ENCODE measurements around the gene FRS2. TPM values are rescaled to one million over a fixed set of nuclear protein-coding genes. Genes with fewer than 3 reads are reported as not detected.

FRS2 gene
- total and polyA plus RNA-seq, 9 of the 15 experiments (the other 6 are each of a cell fraction or from before 2014, with no cell fraction given), result 1.0 to 9.1 (median 6.0) TPM

DNA sequence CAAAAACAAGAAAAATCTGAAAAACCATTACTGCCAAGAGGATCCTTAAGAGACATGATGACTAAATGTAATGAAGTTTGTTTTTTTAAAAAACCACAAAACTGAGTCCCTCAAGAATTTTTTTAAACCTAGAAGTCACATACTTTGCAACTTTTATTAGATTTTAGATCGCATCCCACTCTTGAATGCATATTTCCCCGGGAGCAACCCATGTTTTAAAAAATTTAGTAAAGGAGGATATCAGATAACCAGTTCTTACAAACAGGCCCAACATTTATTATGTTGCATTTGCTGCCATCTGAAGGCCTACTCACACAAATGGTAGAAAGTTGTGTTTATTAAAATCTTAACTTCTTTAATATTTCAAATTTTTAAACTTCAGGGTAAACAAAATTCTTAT is 70.8 kb downstream of the FRS2 start:
- H3K36me3 ChIP-seq (ENCODE audit: control insufficient read depth, insufficient read depth, low read length), result no peaks in the 10 kb centered on the region
- H3K27me3 ChIP-seq (ENCODE audit: control insufficient read depth in 2 of 2, insufficient read depth in 2 of 2, low read length in 2 of 2), result no peaks in the 10 kb centered on the region
- no peaks in the 10 kb centered on the region for H3K9me1 ChIP-seq (ENCODE audit: control insufficient read depth, insufficient read depth, low read length)
- ChIA-PET POLR2A (no interaction called here), CTCF (ENCODE audit: low intra/inter-chr PET ratio) (interaction anchor here (0.6 kb wide), 1 partner anchor 23 kb away, joined by 3 read pairs; no protein-coding TSS in a partner anchor)
- H4K20me1 ChIP-seq (replicated peaks; ENCODE audit: control insufficient read depth, insufficient read depth, low read length), result no peaks in the 10 kb centered on the region
- intact Hi-C loops (cut with micrococcal nuclease), result no loop called here
- H3K4me2 ChIP-seq (ENCODE audit: insufficient read depth, low read length), result no peak overlapping the region
- TF ChIP-seq, protein P1, sequence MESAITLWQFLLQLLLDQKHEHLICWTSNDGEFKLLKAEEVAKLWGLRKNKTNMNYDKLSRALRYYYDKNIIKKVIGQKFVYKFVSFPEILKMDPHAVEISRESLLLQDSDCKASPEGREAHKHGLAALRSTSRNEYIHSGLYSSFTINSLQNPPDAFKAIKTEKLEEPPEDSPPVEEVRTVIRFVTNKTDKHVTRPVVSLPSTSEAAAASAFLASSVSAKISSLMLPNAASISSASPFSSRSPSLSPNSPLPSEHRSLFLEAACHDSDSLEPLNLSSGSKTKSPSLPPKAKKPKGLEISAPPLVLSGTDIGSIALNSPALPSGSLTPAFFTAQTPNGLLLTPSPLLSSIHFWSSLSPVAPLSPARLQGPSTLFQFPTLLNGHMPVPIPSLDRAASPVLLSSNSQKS (CRISPR knock-in tag; IDR thresholded peaks at IDR 0.05), result no peak
- TF ChIP-seq MTA1 (IDR thresholded peaks at IDR 0.05; ENCODE audit: borderline replicate concordance), result no peak
- TF ChIP-seq EGR1 (conservative IDR thresholded peaks at IDR 0.05), result no peak
- TF ChIP-seq CTBP1 (IDR thresholded peaks at IDR 0.05; ENCODE audit: borderline replicate concordance), result no peak
- no peak for TF ChIP-seq ZBTB12 (CRISPR knock-in tag; IDR thresholded peaks at IDR 0.05)
- TF ChIP-seq NR2F6 (CRISPR knock-in tag; IDR thresholded peaks at IDR 0.05), result no peak
- no peak for TF ChIP-seq ESRRB (CRISPR knock-in tag; IDR thresholded peaks at IDR 0.05; ENCODE audit: borderline replicate concordance)
- TF ChIP-seq NEUROD1 (IDR thresholded peaks at IDR 0.05; ENCODE audit: borderline replicate concordance, low read depth, low read length, partially characterized antibody), result no peak
- TF ChIP-seq, protein P2, sequence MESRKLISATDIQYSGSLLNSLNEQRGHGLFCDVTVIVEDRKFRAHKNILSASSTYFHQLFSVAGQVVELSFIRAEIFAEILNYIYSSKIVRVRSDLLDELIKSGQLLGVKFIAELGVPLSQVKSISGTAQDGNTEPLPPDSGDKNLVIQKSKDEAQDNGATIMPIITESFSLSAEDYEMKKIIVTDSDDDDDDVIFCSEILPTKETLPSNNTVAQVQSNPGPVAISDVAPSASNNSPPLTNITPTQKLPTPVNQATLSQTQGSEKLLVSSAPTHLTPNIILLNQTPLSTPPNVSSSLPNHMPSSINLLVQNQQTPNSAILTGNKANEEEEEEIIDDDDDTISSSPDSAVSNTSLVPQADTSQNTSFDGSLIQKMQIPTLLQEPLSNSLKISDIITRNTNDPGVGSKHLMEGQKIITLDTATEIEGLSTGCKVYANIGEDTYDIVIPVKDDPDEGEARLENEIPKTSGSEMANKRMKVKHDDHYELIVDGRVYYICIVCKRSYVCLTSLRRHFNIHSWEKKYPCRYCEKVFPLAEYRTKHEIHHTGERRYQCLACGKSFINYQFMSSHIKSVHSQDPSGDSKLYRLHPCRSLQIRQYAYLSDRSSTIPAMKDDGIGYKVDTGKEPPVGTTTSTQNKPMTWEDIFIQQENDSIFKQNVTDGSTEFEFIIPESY (CRISPR knock-in tag; IDR thresholded peaks at IDR 0.05), result no peak
- TF ChIP-seq NFRKB (IDR thresholded peaks at IDR 0.05; ENCODE audit: low read depth), result no peak
- no peaks in the 10 kb centered on the region; the same call in 1 of the 2 replicates for H3K9me3 ChIP-seq (replicated peaks; ENCODE audit: control insufficient read depth, insufficient read depth, low read depth, low read length)
- FAIRE-seq (no peak), DNase-seq (ENCODE audit: extremely low read depth in 1 of 4, low spot score in 3 of 4) (no peak), ATAC-seq (no peak)
- H3K79me2 ChIP-seq (ENCODE audit: control insufficient read depth, insufficient read depth, low read length), result no peaks in the 10 kb centered on the region
- H2AFZ ChIP-seq (ENCODE audit: low read depth, low read length), result no peak overlapping the region
- WGBS (ENCODE audit: insufficient coverage, low coverage, missing lambda C conversion rate), result 94% methylated on average over 2 of the region's 2 CpGs
- no peak overlapping the region for H3K27ac ChIP-seq (ENCODE audit: extremely low read depth, low read depth, low read length)
- in situ Hi-C loops (cut with MboI), result no loop called here
- no TSS peak for BruUV-seq (replicated peaks)
- no peak overlapping the region for H3K9ac ChIP-seq (ENCODE audit: insufficient read depth in 1 of 2, low read depth in 2 of 2, low read length in 2 of 2)
- H3K4me3 ChIP-seq, result no peak overlapping the region
- H3K4me1 ChIP-seq (replicated peaks in 1 of 2; ENCODE audit: control insufficient read depth in 2 of 2, insufficient read depth in 2 of 2, low read length in 2 of 2), result no peaks in the 10 kb centered on the region

Data from K562 (cell line).